ENCODE results near the gene TAF11L10. TPM values are rescaled to one million over a fixed set of nuclear protein-coding genes. Genes with fewer than 3 reads are reported as not detected.

TAF11L10 gene
- total RNA-seq, 2 experiments from 2014 or later = not detected

Other genes with a start within 250 kb of the TAF11L10 start
- not detected for gene TAF11L2, start 99.6 kb downstream of the TAF11L10 start, total RNA-seq
- gene TAF11L3, start 79.5 kb downstream of the TAF11L10 start, total RNA-seq = not detected
- gene TAF11L4, start 76.0 kb downstream of the TAF11L10 start, total RNA-seq = not detected
- not detected for gene TAF11L5, start 72.6 kb downstream of the TAF11L10 start, total RNA-seq
- gene TAF11L6, start 69.2 kb downstream of the TAF11L10 start, total RNA-seq = not detected
- gene TAF11L7, start 12.1 kb downstream of the TAF11L10 start, total RNA-seq = not detected
- not detected for gene TAF11L8, start 6.9 kb downstream of the TAF11L10 start, total RNA-seq
- gene TAF11L9, start 3.4 kb downstream of the TAF11L10 start, total RNA-seq = not detected
- not detected for gene TAF11L11, start 6.4 kb upstream of the TAF11L10 start, total RNA-seq
- not detected for gene TAF11L12, start 12.6 kb upstream of the TAF11L10 start, total RNA-seq
- gene TAF11L13, start 34.3 kb upstream of the TAF11L10 start, total RNA-seq = not detected
- not detected for gene TAF11L14, start 36.6 kb upstream of the TAF11L10 start, total RNA-seq